Activated naive CD4-positive, alpha-beta T cell treated with anti-CD3 and anti-CD28 coated beads for 36 hours (primary cell): ENCODE measurements around the gene ZNF565. TPM values are rescaled to one million over a fixed set of nuclear protein-coding genes. Genes with fewer than 3 reads are reported as not detected.
"Not testable (repeated sequence)": the region's sequence is repeated elsewhere in the genome, so short reads cannot be mapped to it uniquely, and the experiment has no call there.

Source experiments
- CTCF ChIA-PET: fragments of 350-600 bp; sonication (Branson Sonifier 250); formaldehyde crosslinking; loops from one replicate; lab custom pipeline; 2021; ENCODE audit warnings: antibody characterized with exemption; lab: Charles Lee
- DNase-seq: peaks from one replicate; pipeline ENCODE4 v3.0.0-alpha.2; 2020
- H3K27ac Mint-ChIP-seq: one replicate; pipeline ENCODE4 v1.8.0; 2021; ENCODE audit warnings: mild to moderate bottlenecking, mixed read lengths
- H3K27me3 Mint-ChIP-seq: one replicate; pipeline ENCODE4 v1.8.0; 2021; ENCODE audit warnings: low read depth, mixed read lengths
- H3K36me3 Mint-ChIP-seq: one replicate; pipeline ENCODE4 v1.8.0; 2021; ENCODE audit warnings: low read depth, mixed read lengths
- H3K4me1 Mint-ChIP-seq: one replicate; pipeline ENCODE4 v1.8.0; 2021; ENCODE audit warnings: low read depth, mixed read lengths
- H3K4me3 Mint-ChIP-seq: one replicate; pipeline ENCODE4 v1.8.0; 2021; ENCODE audit warnings: mild to moderate bottlenecking, moderate library complexity, mixed read lengths
- H3K9me3 Mint-ChIP-seq: one replicate; pipeline ENCODE4 v1.8.0; 2021; ENCODE audit warnings: mixed read lengths
- intact Hi-C: fragments of 100-400 bp; cut with micrococcal nuclease; formaldehyde crosslinking; loops from one replicate; pipeline ENCODE4 v1.15.1; 2023
- total RNA-seq, 2 experiments: library from RNA; stranded (reverse); gene quantifications; one replicate each; pipeline ENCODE4 v1.2.3, GENCODE V29; 2021

ZNF565 gene
- total RNA-seq, 2 experiments from 2014 or later = 2.0 to 2.2 TPM

DNA sequence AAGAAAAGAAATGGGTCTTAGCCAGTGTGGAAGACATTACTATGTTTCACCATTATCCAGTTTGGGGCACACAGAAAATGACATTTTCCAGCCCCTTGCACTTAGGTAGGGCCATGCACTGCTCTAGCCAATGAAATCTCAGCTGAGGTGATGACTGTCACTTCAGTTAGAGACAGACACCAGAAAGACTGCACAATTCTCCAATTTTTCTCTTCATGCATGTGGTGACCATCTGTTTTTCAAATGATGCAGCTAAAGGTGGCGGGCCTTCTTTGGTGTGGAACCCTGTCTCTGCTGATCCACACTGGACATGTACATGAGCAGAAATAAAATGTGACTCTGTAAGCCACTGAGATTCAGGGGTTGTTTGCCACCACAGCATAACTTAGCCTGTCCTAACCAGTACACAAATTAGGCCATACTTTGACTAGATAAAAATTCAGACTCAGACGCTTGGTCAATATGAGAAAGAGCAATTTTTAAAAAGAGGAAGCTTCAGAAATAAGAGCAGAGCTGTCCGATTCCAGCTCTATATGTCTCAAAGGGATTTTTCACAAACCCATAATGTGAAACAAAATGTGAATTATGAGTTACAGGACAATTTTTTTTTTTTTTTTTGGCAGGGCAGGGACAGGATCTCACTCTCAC is 6.7 kb downstream of the ZNF565 start:
- intact Hi-C loops = no loop called here
- Mint-ChIP-seq H3K27ac (no peak overlapping the region), H3K4me3 (no peak overlapping the region), H3K27me3 (no peaks in the 10 kb centered on the region), H3K4me1 (no peaks in the 10 kb centered on the region), H3K36me3 (peaks cover under 1% of the 10 kb centered on the region), H3K9me3 (no peaks in the 10 kb centered on the region)
- CTCF ChIA-PET = interaction anchor here (0.6 to 1.5 kb wide), 3 partner anchors 81 to 798 kb away, joined by 3 to 4 read pairs (median 4); no protein-coding TSS in a partner anchor
- no peak for DNase-seq

DNA sequence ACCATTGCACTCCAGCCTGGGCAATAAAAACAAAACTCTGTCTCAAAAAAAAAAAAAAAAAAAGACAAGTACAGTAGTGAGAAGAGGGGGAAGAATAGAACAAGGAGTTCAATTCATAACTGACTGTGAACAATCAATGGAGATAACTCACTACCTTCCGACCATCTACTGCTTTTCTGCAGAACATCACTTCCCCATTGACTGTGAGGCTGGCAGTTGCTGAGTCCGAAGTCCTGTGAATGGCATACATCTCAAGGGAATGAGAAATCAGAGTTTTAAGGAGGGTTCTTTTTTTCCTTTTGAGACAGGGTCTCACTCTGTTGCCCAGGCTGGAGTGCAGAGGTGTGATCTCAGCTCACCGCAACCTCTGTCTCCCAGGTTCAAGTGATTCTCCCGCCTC is 11.2 kb downstream of the ZNF565 start:
- H3K27me3 Mint-ChIP-seq = no peaks in the 10 kb centered on the region
- peaks cover 2% of the 10 kb centered on the region for H3K36me3 Mint-ChIP-seq
- no peak for DNase-seq
- H3K4me1 Mint-ChIP-seq = no peaks in the 10 kb centered on the region
- H3K4me3 Mint-ChIP-seq = no peak overlapping the region
- no peaks in the 10 kb centered on the region for H3K9me3 Mint-ChIP-seq
- CTCF ChIA-PET = no interaction called here
- H3K27ac Mint-ChIP-seq = no peak overlapping the region
- intact Hi-C loops = no loop called here

- Mint-ChIP-seq H3K27ac (no peak overlapping the region), H3K9me3 (no peaks in the 10 kb centered on the region), H3K4me3 (no peak overlapping the region), H3K36me3 (peaks cover 2% of the 10 kb centered on the region), H3K27me3 (no peaks in the 10 kb centered on the region), H3K4me1 (no peaks in the 10 kb centered on the region)
- no peak for DNase-seq
- CTCF ChIA-PET = no interaction called here
- intact Hi-C loops = no loop called here
These were observed 12.8 kb downstream of the ZNF565 start for GRCh38 chr19:36201684-36202083.

GRCh38 chr19:36198119-36198518 is 16.3 kb downstream of the ZNF565 start:
- Mint-ChIP-seq H3K4me3 (no peak overlapping the region), H3K27ac (no peak overlapping the region), H3K27me3 (no peaks in the 10 kb centered on the region), H3K36me3 (peaks cover 4% of the 10 kb centered on the region), H3K4me1 (no peaks in the 10 kb centered on the region), H3K9me3 (no peaks in the 10 kb centered on the region)
- DNase-seq = no peak
- CTCF ChIA-PET = no interaction called here
- intact Hi-C loops = no loop called here

GRCh38 chr19:36196249-36196648 is 18.2 kb downstream of the ZNF565 start:
- H3K36me3 Mint-ChIP-seq = peaks cover 7% of the 10 kb centered on the region
- CTCF ChIA-PET = interaction anchor here (0.6 to 1.2 kb wide), 2 partner anchors 45 to 59 kb away, joined by 3 read pairs; no protein-coding TSS in a partner anchor
- no peaks in the 10 kb centered on the region for H3K27me3 Mint-ChIP-seq
- no peak overlapping the region for H3K27ac Mint-ChIP-seq
- no peak overlapping the region for H3K4me3 Mint-ChIP-seq
- H3K4me1 Mint-ChIP-seq = no peaks in the 10 kb centered on the region
- DNase-seq = no peak
- no peaks in the 10 kb centered on the region for H3K9me3 Mint-ChIP-seq
- intact Hi-C loops = no loop called here

DNA sequence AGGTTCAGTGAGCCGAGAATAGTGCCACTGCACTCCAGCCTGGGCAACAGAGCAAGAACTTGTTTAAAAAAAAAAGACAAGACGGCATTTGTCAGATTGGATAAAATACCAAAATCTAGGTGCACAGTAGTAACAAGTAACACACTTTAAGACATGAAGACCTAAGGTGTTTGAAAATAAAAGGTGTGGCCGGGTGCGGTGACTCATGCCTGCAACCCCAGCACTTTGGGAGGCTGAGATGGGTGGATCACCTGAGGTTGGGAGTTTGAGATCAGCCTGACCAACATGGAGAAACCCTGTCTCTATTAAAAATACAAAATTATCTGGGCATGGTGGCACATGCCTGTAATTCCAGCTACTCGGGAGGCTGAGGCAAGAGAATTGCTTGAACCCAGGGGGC is 27.7 kb downstream of the ZNF565 start:
- peaks cover 12% of the 10 kb centered on the region for H3K36me3 Mint-ChIP-seq
- H3K27me3 Mint-ChIP-seq, intact Hi-C loops, DNase-seq, H3K27ac Mint-ChIP-seq, H3K9me3 Mint-ChIP-seq, H3K4me1 Mint-ChIP-seq, H3K4me3 Mint-ChIP-seq, CTCF ChIA-PET: not testable (repeated sequence)

GRCh38 chr19:36183245-36183628 is 31.2 kb downstream of the ZNF565 start:
- H3K4me3 Mint-ChIP-seq = no peak overlapping the region
- no peaks in the 10 kb centered on the region for H3K4me1 Mint-ChIP-seq
- no peaks in the 10 kb centered on the region for H3K27me3 Mint-ChIP-seq
- H3K9me3 Mint-ChIP-seq = no peaks in the 10 kb centered on the region
- H3K36me3 Mint-ChIP-seq = peaks cover 7% of the 10 kb centered on the region
- CTCF ChIA-PET = interaction anchor here (0.7 kb wide), 1 partner anchor 14 kb away, joined by 3 read pairs; no protein-coding TSS in a partner anchor
- DNase-seq = no peak
- intact Hi-C loops = no loop called here
- H3K27ac Mint-ChIP-seq = no peak overlapping the region

DNA sequence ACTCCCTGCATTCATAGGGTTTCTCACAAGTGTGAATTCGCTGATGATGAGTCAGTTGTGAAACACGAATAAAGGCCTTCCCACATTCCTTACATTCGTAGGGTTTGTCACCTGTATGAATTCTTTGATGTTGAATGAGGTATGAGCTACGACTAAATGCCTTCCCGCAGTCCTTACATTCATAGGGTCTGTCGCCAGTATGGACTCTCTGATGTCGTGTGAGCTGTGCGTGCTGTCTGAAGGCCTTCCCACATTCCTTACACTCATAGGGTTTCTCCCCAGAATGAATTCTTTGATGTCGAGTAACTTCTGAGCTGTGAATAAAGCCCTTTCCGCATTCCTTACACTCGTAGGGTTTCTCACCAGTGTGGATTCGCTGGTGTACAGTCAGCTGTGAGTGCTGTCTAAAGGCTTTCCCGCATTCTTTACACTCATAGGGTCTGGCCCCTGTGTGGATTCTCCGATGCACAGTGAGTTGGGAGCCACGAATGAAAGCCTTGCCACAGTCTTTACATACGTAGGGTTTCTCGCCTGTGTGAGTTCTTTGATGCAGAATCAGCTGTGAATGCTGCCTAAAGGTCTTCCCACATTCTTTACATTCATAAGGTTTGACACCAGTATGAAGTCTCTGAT is 31.7 kb downstream of the ZNF565 start:
- Mint-ChIP-seq H3K27ac (no peak overlapping the region), H3K4me1 (no peaks in the 10 kb centered on the region), H3K4me3 (no peak overlapping the region), H3K27me3 (no peaks in the 10 kb centered on the region), H3K36me3 (peaks cover 7% of the 10 kb centered on the region), H3K9me3 (no peaks in the 10 kb centered on the region)
- intact Hi-C loops = no loop called here
- no peak for DNase-seq
- CTCF ChIA-PET = no interaction called here

DNA sequence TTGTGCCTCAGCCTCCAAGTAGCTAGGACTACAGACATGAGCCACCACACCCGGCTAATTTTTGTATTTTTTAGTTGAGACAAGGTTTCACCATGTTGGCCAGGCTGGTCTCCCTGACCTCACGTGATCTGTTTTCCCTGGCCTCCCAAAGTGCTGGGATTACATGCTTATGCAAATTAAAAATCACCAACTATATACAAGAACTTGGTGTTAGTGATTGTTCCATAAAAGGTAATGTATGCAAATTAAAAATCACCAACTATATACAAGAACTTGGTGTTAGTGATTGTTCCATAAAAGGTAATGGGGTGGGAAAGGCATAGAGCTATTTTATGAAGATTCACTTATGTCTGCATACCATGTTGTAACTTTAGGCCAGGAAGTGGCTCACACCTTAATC is 35.4 kb downstream of the ZNF565 start:
- not testable (repeated sequence) for H3K27me3 Mint-ChIP-seq, DNase-seq, H3K9me3 Mint-ChIP-seq, H3K27ac Mint-ChIP-seq, H3K4me1 Mint-ChIP-seq, H3K36me3 Mint-ChIP-seq, H3K4me3 Mint-ChIP-seq
- intact Hi-C loops = loop anchor here (10.0 kb wide), 1 partner anchor 294 kb away; no protein-coding TSS in a partner anchor
- CTCF ChIA-PET = interaction anchor here (0.6 to 1.2 kb wide), 3 partner anchors 51 to 112 kb away, joined by 3 read pairs; no protein-coding TSS in a partner anchor

DNA sequence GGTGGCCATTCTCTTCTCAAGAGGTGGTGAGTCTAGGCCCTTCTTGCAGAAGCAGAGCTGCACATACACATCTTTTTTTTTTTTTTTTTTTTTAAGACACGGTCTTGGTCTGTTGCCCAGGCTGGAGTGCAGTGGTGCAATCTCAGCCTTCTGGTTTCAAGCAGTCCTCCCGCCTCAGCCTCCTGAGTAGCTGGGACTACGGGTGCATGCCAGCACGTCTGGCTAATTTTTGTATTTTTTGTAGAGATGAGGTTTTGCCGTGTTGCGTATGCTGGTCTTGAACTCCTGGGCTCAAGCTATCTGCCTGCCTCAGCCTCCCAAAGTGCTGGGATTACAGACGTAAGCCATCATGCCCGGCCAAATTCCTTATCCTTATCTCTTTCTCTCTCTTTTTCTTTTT is 40.6 kb downstream of the ZNF565 start:
- not testable (repeated sequence) for H3K36me3 Mint-ChIP-seq, H3K27me3 Mint-ChIP-seq, H3K9me3 Mint-ChIP-seq, DNase-seq, H3K27ac Mint-ChIP-seq, H3K4me3 Mint-ChIP-seq, H3K4me1 Mint-ChIP-seq
- intact Hi-C loops = loop anchor here (10.0 kb wide), 1 partner anchor 289 kb away; no protein-coding TSS in a partner anchor
- CTCF ChIA-PET = interaction anchor here (0.6 to 4.0 kb wide), 2 partner anchors 45 to 1315 kb away, joined by 3 to 32 read pairs; no protein-coding TSS in a partner anchor

GRCh38 chr19:36172852-36173251 is 41.6 kb downstream of the ZNF565 start:
- no peaks in the 10 kb centered on the region for H3K9me3 Mint-ChIP-seq
- no peaks in the 10 kb centered on the region for H3K36me3 Mint-ChIP-seq
- CTCF ChIA-PET = interaction anchor here (4.0 kb wide), 1 partner anchor 44 kb away, joined by 32 read pairs; no protein-coding TSS in a partner anchor
- no peaks in the 10 kb centered on the region for H3K27me3 Mint-ChIP-seq
- H3K27ac Mint-ChIP-seq = no peak overlapping the region
- no peak for DNase-seq
- H3K4me3 Mint-ChIP-seq = no peak overlapping the region
- peaks cover 4% of the 10 kb centered on the region for H3K4me1 Mint-ChIP-seq
- intact Hi-C loops = loop anchor here (10.0 kb wide), 1 partner anchor 288 kb away; no protein-coding TSS in a partner anchor

GRCh38 chr19:36169084-36169760 is 45.2 kb downstream of the ZNF565 start:
- no peaks in the 10 kb centered on the region for H3K27me3 Mint-ChIP-seq
- CTCF ChIA-PET = interaction anchor here (0.6 to 5.3 kb wide), 10 partner anchors 11 to 223 kb away, joined by 3 to 71 read pairs (median 4); partner anchors contain the start of genes CAPNS1 and COX7A1
- peaks cover 4% of the 10 kb centered on the region for H3K4me1 Mint-ChIP-seq
- no peak overlapping the region for H3K4me3 Mint-ChIP-seq
- no peak overlapping the region for H3K27ac Mint-ChIP-seq
- intact Hi-C loops = no loop called here
- no peaks in the 10 kb centered on the region for H3K9me3 Mint-ChIP-seq
- DNase-seq = no peak
- H3K36me3 Mint-ChIP-seq = no peaks in the 10 kb centered on the region
